GM12878 (cell line): ENCODE results near the gene ADAMTS16. TPM values are rescaled to one million over a fixed set of nuclear protein-coding genes. Genes with fewer than 3 reads are reported as not detected.

Experiments
- CBX3 ChIP-seq: fragments of 200-600 bp; sonication (generic); IDR thresholded peaks from 2 replicates; pipeline ENCODE4 v1.6.1; 2016; ENCODE audit warnings: low read depth, borderline replicate concordance
- FOXK2 ChIP-seq: fragments of 450-650 bp; IDR thresholded peaks from 2 replicates; pipeline ENCODE4 v1.6.1; 2017; ENCODE audit warnings: mild to moderate bottlenecking, moderate library complexity
- MTA3 ChIP-seq: IDR thresholded peaks from 2 replicates; pipeline ENCODE4 v1.6.1; 2012; ENCODE audit warnings: low read length, inconsistent platforms, borderline replicate concordance
- NFYB ChIP-seq: IDR thresholded peaks from 2 replicates; pipeline ENCODE4 v1.6.1; 2011; ENCODE audit warnings: low read depth, mild to moderate bottlenecking, low read length, improper control_type of control experiment, moderate library complexity; ENCODE audit not compliant: insufficient read depth
- TCF3 ChIP-seq: IDR thresholded peaks from 2 replicates; pipeline ENCODE4 v1.6.1; 2012; ENCODE audit warnings: low read depth, mild to moderate bottlenecking, low read length, borderline replicate concordance; ENCODE audit not compliant: insufficient read depth
- YY1 ChIP-seq: IDR thresholded peaks from 2 replicates; pipeline ENCODE4 v1.6.1; 2011; ENCODE audit warnings: low read depth, mild to moderate bottlenecking, low read length
- ZNF384 ChIP-seq: IDR thresholded peaks from 2 replicates; pipeline ENCODE4 v1.6.1; 2012; ENCODE audit warnings: low read depth, mild to moderate bottlenecking, low read length, improper control_type of control experiment, borderline replicate concordance
- polyA plus RNA-seq, 11 experiments: library from polyadenylated mRNA; depleted of rRNA in 4 of 11; unstranded in 6 of 11; stranded (reverse) in 5 of 11; fragments of >200 nt; fragmentation: Nextera tagmentation in 4 of 11; fragmentation: Illumina TruSeq in 1 of 11; extraction: Ambion mirVana in 4 of 11; extraction: Trizol in 1 of 11; gene quantifications; 1 replicate in 1 of 11; 2 replicates in 10 of 11; pipeline versions ENCODE4 v1.2.1 to v1.2.3, GENCODE V29; 2011 to 2016; ENCODE audit warnings: inconsistent platforms in 2 of 11, missing spikeins in 2 of 11, low read depth in 1 of 11
- total RNA-seq, 4 experiments: library from RNA; depleted of rRNA in 3 of 4; stranded (reverse); fragments of >200 nt in 3 of 4; fragmentation: Illumina TruSeq in 1 of 4; extraction: Trizol in 1 of 4; gene quantifications; 2 replicates each; pipeline versions ENCODE4 v1.2.1 to v1.2.3, GENCODE V29; 2013 to 2021
- TF ChIP-seq, protein P1 (sequence below): IDR thresholded peaks from 2 replicates; pipeline ENCODE4 v1.6.1; 2011; ENCODE audit warnings: mild to moderate bottlenecking, low read depth, low read length, moderate library complexity; ENCODE audit not compliant: insufficient replicate concordance
- TF ChIP-seq, protein P2 (sequence below): fragments of 450-650 bp; formaldehyde crosslinking; IDR thresholded peaks from 2 replicates; pipeline ENCODE4 v1.5.0; 2022; ENCODE audit warnings: mild to moderate bottlenecking, missing genetic modification characterization
- TF ChIP-seq, protein P3 (sequence below): IDR thresholded peaks from 2 replicates; pipeline ENCODE4 v1.6.1; 2011; ENCODE audit warnings: borderline replicate concordance, low read depth, mild to moderate bottlenecking, moderate library complexity, mixed read lengths, low read length; ENCODE audit not compliant: insufficient read depth; ENCODE audit errors: extremely low read length
- TF ChIP-seq, protein P4 (sequence below): fragments of 450-650 bp; formaldehyde crosslinking; IDR thresholded peaks from 2 replicates; pipeline ENCODE4 v1.4.0; 2020; ENCODE audit warnings: mild to moderate bottlenecking, moderate library complexity
- TF ChIP-seq, protein P5 (sequence below): fragments of 450-650 bp; IDR thresholded peaks from 2 replicates; pipeline ENCODE4 v1.6.1; 2017; ENCODE audit warnings: mild to moderate bottlenecking

The ADAMTS16 gene
- total and polyA plus RNA-seq, 10 of the 15 experiments (the other 5 are each of a cell fraction or from before 2014, with no cell fraction given): 0.04 TPM; not detected in 9

DNA sequence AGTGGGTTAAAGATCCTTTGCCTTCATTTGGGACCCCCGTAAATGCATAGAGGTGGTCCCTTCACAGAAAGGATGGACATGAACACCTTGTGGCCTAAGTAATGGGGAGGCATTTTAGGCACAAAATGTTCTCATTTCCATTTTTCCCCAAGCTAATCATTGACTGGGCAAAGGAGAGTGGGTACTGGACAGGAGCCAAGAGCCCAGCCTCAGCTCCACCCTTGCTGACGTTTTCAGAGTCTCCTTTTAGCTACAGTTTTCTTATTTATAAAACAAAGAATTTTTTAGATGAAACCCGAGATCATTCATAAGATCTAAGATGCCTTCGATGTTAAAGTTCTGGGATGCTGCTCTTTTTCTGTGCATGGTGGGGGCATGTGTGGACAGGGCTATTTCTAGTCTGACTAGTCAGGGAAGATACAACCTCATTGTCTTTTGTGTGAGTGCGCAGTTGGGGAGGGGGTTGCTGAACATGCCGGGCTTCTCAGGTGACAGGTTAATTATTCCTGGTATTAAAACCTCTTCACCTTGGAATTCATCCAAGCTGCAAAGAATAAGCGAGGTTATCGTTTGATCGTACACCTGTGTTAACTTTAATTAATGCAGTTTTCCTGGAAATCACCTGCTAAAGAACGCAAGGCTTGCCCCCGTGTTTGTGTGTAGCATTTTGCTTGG, 48.4 kb downstream of the ADAMTS16 start (continued):
- no peak for TF ChIP-seq CBX3
- TF ChIP-seq FOXK2: no peak
- TF ChIP-seq, protein P1, sequence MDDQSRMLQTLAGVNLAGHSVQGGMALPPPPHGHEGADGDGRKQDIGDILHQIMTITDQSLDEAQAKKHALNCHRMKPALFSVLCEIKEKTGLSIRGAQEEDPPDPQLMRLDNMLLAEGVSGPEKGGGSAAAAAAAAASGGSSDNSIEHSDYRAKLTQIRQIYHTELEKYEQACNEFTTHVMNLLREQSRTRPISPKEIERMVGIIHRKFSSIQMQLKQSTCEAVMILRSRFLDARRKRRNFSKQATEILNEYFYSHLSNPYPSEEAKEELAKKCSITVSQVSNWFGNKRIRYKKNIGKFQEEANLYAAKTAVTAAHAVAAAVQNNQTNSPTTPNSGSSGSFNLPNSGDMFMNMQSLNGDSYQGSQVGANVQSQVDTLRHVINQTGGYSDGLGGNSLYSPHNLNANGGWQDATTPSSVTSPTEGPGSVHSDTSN: no peak
- TF ChIP-seq YY1: no peak
- TF ChIP-seq, protein P2, sequence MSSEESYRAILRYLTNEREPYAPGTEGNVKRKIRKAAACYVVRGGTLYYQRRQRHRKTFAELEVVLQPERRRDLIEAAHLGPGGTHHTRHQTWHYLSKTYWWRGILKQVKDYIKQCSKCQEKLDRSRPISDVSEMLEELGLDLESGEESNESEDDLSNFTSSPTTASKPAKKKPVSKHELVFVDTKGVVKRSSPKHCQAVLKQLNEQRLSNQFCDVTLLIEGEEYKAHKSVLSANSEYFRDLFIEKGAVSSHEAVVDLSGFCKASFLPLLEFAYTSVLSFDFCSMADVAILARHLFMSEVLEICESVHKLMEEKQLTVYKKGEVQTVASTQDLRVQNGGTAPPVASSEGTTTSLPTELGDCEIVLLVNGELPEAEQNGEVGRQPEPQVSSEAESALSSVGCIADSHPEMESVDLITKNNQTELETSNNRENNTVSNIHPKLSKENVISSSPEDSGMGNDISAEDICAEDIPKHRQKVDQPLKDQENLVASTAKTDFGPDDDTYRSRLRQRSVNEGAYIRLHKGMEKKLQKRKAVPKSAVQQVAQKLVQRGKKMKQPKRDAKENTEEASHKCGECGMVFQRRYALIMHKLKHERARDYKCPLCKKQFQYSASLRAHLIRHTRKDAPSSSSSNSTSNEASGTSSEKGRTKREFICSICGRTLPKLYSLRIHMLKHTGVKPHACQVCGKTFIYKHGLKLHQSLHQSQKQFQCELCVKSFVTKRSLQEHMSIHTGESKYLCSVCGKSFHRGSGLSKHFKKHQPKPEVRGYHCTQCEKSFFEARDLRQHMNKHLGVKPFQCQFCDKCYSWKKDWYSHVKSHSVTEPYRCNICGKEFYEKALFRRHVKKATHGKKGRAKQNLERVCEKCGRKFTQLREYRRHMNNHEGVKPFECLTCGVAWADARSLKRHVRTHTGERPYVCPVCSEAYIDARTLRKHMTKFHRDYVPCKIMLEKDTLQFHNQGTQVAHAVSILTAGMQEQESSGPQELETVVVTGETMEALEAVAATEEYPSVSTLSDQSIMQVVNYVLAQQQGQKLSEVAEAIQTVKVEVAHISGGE (CRISPR knock-in tag): no peak
- no peak for TF ChIP-seq NFYB
- TF ChIP-seq TCF3: no peak
- TF ChIP-seq, protein P3, sequence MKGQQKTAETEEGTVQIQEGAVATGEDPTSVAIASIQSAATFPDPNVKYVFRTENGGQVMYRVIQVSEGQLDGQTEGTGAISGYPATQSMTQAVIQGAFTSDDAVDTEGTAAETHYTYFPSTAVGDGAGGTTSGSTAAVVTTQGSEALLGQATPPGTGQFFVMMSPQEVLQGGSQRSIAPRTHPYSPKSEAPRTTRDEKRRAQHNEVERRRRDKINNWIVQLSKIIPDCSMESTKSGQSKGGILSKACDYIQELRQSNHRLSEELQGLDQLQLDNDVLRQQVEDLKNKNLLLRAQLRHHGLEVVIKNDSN: no peak
- TF ChIP-seq, protein P4, sequence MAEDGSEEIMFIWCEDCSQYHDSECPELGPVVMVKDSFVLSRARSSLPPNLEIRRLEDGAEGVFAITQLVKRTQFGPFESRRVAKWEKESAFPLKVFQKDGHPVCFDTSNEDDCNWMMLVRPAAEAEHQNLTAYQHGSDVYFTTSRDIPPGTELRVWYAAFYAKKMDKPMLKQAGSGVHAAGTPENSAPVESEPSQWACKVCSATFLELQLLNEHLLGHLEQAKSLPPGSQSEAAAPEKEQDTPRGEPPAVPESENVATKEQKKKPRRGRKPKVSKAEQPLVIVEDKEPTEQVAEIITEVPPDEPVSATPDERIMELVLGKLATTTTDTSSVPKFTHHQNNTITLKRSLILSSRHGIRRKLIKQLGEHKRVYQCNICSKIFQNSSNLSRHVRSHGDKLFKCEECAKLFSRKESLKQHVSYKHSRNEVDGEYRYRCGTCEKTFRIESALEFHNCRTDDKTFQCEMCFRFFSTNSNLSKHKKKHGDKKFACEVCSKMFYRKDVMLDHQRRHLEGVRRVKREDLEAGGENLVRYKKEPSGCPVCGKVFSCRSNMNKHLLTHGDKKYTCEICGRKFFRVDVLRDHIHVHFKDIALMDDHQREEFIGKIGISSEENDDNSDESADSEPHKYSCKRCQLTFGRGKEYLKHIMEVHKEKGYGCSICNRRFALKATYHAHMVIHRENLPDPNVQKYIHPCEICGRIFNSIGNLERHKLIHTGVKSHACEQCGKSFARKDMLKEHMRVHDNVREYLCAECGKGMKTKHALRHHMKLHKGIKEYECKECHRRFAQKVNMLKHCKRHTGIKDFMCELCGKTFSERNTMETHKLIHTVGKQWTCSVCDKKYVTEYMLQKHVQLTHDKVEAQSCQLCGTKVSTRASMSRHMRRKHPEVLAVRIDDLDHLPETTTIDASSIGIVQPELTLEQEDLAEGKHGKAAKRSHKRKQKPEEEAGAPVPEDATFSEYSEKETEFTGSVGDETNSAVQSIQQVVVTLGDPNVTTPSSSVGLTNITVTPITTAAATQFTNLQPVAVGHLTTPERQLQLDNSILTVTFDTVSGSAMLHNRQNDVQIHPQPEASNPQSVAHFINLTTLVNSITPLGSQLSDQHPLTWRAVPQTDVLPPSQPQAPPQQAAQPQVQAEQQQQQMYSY (CRISPR knock-in tag): no peak
- no peak for TF ChIP-seq ZNF384
- TF ChIP-seq MTA3: no peak
- TF ChIP-seq, protein P5, sequence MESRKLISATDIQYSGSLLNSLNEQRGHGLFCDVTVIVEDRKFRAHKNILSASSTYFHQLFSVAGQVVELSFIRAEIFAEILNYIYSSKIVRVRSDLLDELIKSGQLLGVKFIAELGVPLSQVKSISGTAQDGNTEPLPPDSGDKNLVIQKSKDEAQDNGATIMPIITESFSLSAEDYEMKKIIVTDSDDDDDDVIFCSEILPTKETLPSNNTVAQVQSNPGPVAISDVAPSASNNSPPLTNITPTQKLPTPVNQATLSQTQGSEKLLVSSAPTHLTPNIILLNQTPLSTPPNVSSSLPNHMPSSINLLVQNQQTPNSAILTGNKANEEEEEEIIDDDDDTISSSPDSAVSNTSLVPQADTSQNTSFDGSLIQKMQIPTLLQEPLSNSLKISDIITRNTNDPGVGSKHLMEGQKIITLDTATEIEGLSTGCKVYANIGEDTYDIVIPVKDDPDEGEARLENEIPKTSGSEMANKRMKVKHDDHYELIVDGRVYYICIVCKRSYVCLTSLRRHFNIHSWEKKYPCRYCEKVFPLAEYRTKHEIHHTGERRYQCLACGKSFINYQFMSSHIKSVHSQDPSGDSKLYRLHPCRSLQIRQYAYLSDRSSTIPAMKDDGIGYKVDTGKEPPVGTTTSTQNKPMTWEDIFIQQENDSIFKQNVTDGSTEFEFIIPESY: no peak
